Epithelial cell of esophagus (primary cell): ENCODE results near the gene ZNF221.

Experiments used
- DNase-seq: peaks from one replicate; pipeline ENCODE4 v3.0.0; 2010; ENCODE audit warnings: low read depth
- H3K4me3 ChIP-seq: 2 replicates; pipeline ENCODE4 v1.5.1; 2011; ENCODE audit warnings: mild to moderate bottlenecking, low read length, control low read depth
- TF ChIP-seq, protein P1 (sequence below): IDR thresholded peaks from 2 replicates; pipeline ENCODE4 v1.5.1; 2011; ENCODE audit warnings: low read depth, mild to moderate bottlenecking, low read length, control low read depth, inconsistent platforms; ENCODE audit not compliant: insufficient read depth; ENCODE audit errors: missing control alignments

The ZNF221 gene

DNA sequence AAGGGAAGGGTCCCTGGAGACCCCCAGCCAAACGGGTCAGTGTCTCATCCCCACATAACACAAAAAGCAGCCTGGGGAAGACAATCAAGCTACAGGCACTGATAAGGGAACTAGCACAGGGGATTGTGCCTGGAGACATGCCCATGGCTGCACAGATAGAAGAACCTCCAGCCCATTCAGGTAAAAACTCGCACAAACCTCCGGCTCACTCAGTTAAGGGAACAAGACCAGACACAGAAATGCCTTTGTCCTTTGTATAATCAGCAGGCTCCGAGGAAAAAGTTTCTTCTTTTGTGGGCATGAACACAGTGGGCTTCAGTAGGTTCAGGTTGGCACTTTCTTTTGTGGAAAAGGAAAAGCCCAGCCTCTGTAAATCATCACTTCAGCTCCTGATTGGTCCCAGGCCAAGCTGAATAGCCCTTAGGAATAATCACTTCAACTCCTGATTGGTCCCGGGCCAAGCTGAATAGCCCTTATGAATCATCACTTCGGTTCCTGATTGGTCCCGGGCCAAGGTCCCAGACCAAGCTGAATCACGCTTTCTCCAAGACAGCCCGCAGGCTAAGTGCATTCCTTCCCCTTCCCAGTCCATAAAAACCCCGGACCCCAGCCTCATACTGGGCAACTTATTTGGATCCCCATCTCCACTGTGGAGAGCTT is 46.7 kb downstream of the ZNF221 start:
- H3K4me3 ChIP-seq = no peak overlapping the region
- DNase-seq = no peak
- TF ChIP-seq, protein P1, sequence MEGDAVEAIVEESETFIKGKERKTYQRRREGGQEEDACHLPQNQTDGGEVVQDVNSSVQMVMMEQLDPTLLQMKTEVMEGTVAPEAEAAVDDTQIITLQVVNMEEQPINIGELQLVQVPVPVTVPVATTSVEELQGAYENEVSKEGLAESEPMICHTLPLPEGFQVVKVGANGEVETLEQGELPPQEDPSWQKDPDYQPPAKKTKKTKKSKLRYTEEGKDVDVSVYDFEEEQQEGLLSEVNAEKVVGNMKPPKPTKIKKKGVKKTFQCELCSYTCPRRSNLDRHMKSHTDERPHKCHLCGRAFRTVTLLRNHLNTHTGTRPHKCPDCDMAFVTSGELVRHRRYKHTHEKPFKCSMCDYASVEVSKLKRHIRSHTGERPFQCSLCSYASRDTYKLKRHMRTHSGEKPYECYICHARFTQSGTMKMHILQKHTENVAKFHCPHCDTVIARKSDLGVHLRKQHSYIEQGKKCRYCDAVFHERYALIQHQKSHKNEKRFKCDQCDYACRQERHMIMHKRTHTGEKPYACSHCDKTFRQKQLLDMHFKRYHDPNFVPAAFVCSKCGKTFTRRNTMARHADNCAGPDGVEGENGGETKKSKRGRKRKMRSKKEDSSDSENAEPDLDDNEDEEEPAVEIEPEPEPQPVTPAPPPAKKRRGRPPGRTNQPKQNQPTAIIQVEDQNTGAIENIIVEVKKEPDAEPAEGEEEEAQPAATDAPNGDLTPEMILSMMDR = no peak

DNA sequence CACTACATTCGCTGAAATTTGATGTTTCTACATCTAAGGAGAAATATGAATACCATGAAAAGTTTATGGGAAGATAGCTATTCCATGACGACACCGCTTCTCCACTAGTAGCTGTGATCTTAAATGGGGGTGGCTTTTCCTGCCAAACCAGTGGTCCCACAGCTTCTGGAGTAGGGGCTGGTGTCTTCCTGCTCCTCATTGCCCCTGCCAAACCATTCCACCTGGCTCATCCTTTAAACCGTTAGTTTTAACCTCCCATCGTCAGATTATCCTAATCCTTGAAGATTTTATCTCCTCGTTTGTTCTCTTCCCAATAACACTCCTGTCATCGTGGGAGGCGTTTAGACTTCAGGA is 51.2 kb downstream of the ZNF221 start:
- TF ChIP-seq, protein P1 = no peak
- DNase-seq = no peak
- H3K4me3 ChIP-seq = peak overlapping the region; percentile 98

DNA sequence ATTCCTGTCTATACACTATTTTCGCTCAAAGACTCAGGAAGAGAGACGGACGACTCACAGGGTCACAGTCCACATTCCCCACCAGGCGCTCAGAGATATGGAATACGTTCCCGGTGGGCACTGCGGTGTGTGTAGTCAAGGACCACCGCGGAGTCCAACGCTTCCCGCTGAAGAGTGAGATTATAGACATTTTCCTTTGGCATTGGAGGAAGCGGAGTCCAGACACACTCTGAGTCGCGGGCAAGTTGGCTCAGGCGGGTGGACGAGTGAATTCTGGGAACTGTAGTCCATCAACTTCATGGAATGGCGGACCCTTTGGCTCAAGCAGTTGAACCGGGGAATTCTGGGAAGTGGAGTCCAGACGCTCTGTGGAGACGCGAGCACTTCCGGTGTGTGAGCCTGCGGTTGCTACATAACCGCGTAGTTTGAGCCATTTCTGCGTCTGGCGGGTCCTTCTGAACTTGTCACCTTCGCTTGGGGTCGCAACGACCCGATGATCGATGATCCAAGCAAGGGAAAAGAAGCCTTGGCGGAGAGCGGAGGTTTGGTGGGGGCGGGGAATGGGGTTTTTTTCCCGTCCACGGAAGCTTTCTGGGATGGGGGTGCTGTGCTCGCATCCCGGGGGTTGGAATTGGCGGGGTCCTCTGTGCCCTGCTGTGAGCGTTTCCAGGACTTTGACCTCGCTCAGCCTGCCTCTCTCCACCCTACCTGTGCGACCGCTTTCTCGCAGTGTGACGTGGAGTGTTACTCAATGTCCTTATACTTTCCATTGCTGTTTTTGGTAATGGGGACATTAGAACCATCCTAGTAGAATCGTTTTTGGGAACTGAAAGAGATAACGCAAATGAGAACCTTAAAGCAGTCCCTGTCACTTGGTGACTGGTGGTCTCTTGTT is 51.8 kb downstream of the ZNF221 start, which contains the start of gene ZNF230:
Gene ZNF230 (plus strand): TSS at position 392 of the 895 bp plus-strand sequence. CDS start 4,122 bp downstream, outside the sequence.
- peak within 1 kb of the TSS; percentile 98 for H3K4me3 ChIP-seq
- TF ChIP-seq, protein P1 = no peak
- DNase-seq = peak; percentile 98

DNA sequence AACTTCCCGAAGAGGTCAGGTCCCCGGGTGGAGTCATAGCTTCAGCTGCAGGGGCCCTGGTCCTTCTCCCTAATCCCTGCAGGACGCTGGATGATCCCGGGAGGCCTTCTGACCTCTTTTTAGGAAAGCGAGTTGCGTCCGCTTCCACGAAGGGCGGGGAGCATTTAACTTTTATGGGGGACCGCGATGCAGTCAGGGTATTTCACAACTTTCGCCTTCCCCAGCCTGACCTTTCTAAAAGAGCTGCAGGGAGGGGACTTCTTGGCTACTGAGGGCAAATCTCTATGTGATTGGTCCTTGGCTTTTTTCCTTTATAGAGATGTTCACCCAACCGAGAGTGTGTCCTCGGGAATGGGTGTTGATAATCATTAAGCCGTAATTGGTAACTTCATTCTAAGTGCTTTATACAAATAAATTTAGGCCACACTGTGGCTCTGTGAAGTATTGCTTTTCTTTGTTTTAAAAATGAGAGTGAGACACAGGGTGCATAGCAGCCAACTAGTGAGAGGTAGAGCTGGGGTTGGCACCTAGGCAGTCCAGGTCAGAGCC is 52.5 kb downstream of the ZNF221 start:
- peak overlapping the region; percentile 98 for H3K4me3 ChIP-seq
- TF ChIP-seq, protein P1 = no peak
- peak; percentile 20 for DNase-seq

DNA sequence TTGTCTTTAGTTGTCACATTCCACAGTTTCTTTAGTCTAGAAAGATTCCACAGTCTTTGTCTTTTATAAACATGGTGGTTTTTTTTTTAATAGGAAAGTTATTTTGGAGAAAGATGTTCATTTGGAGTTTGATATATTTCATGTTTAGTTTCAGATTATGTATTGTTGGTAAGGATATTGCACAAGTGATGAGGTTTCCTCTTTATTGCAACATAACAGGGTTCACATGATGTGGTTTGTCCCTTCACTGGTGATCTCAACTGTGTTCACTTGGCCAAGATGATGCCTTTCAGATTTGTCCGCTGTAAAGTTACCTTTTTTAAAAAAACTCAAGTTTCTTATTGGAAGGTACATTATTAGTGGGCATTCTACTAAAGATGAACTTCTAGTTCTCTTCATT is 54.9 kb downstream of the ZNF221 start:
- DNase-seq = peak; percentile 42
- H3K4me3 ChIP-seq = no peak overlapping the region
- TF ChIP-seq, protein P1 = no peak

DNA sequence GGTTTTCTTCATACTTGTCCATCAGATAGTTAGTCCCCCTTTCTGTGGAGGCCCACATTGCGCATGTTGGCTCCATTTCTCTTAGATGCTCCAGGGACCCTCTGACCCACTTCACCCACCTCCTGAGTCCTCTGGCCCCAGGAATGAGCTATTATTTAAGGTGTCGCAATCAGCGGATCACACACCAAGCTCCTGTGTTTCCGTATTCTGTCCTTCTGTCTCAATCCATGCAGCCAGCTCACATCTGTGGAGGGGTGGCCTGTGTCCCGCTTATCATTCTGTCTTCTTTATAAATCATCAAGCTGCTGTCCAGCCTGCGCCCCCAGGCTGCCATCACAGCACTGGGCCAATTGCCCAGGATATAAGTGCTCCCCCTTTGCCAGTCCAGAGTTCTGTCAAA is 56.4 kb downstream of the ZNF221 start:
- no peak overlapping the region for H3K4me3 ChIP-seq
- TF ChIP-seq, protein P1 = no peak
- no peak for DNase-seq

DNA sequence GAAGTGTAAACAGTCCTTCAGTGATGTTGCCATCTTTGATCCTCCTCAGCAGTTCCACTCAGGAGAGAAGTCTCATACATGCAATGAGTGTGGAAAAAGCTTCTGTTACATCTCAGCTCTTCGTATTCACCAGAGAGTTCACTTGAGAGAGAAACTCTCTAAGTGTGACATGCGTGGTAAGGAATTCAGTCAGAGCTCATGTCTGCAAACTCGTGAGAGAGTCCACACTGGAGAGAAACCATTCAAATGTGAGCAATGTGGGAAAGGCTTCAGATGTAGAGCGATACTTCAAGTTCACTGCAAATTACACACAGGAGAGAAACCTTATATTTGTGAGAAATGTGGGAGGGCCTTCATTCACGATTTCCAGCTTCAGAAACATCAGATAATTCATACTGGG is 59.4 kb downstream of the ZNF221 start:
- TF ChIP-seq, protein P1 = no peak
- DNase-seq = no peak
- H3K4me3 ChIP-seq = no peak overlapping the region
